Neural cell (in vitro differentiated cells): ENCODE measurements around the gene S100A2. TPM values are rescaled to one million over a fixed set of nuclear protein-coding genes. Genes with fewer than 3 reads are reported as not detected.

Source experiments
- H2AFZ ChIP-seq: fragments of 200-600, 300-800 bp; sonication (generic), shearing (Covaris generic); 2 replicates; pipeline ENCODE4 v1.6.0; 2014; ENCODE audit warnings: low read depth, mild to moderate bottlenecking, antibody characterized with exemption, low read length, moderate library complexity
- H3F3A ChIP-seq: fragments of 200-600 bp; shearing (Covaris generic); 2 replicates; pipeline ENCODE4 v1.6.1; 2016; ENCODE audit warnings: mild to moderate bottlenecking, moderate library complexity, mixed read lengths, antibody characterized with exemption, low read length; ENCODE audit not compliant: insufficient read depth, poor library complexity, severe bottlenecking
- H3K27ac ChIP-seq: fragments of 200-600, 300-800 bp; sonication (generic), shearing (Covaris generic); 2 replicates; pipeline ENCODE4 v1.5.1; 2014; ENCODE audit warnings: mild to moderate bottlenecking, low read length, moderate library complexity
- H3K27me3 ChIP-seq: fragments of 300-800, 200-600 bp; sonication (generic), shearing (Covaris generic); 2 replicates; pipeline ENCODE4 v1.6.0; 2014; ENCODE audit warnings: mild to moderate bottlenecking, low read depth, low read length, moderate library complexity; ENCODE audit not compliant: insufficient read depth
- H3K36me3 ChIP-seq: fragments of 300-800, 200-600 bp; sonication (generic), shearing (Covaris generic); 2 replicates; pipeline ENCODE4 v1.5.1; 2014; ENCODE audit warnings: mild to moderate bottlenecking, antibody characterized with exemption, low read length, moderate library complexity; ENCODE audit not compliant: insufficient read depth
- H3K4me2 ChIP-seq: fragments of 300-800, 200-600 bp; sonication (generic), shearing (Covaris generic); 2 replicates; pipeline ENCODE4 v1.6.0; 2014; ENCODE audit warnings: mild to moderate bottlenecking, low read length
- H3K4me3 ChIP-seq: fragments of 300-800, 200-600 bp; sonication (generic), shearing (Covaris generic); 2 replicates; pipeline ENCODE4 v1.5.1; 2014; ENCODE audit warnings: mild to moderate bottlenecking, low read length, moderate library complexity
- H3K79me2 ChIP-seq: fragments of 200-600 bp; shearing (Covaris generic); replicated peaks from 2 replicates; pipeline ENCODE4 v1.6.0; 2014; ENCODE audit warnings: mild to moderate bottlenecking, low read length, moderate library complexity; ENCODE audit not compliant: insufficient read depth
- H3K9ac ChIP-seq: fragments of 300-800, 200-600 bp; sonication (generic), shearing (Covaris generic); 2 replicates; pipeline ENCODE4 v1.6.1; 2016; ENCODE audit warnings: mild to moderate bottlenecking, low read length, mixed read lengths
- H3K9me2 ChIP-seq: fragments of 200-600 bp; shearing (Covaris generic); 2 replicates; pipeline ENCODE4 v1.6.1; 2016; ENCODE audit warnings: mild to moderate bottlenecking, low read length, mixed read lengths; ENCODE audit not compliant: insufficient read depth
- H3K9me3 ChIP-seq: fragments of 200-600, 300-800 bp; sonication (generic), shearing (Covaris generic); 2 replicates; pipeline ENCODE4 v1.6.1; 2016; ENCODE audit warnings: mild to moderate bottlenecking, mixed run types, low read length, moderate library complexity, mixed read lengths
- H4K20me1 ChIP-seq: fragments of 200-600 bp; shearing (Covaris generic); 2 replicates; pipeline ENCODE4 v1.6.1; 2016; ENCODE audit warnings: mild to moderate bottlenecking, mixed run types; ENCODE audit not compliant: insufficient read depth
- EP300 ChIP-seq: fragments of 450-650 bp; conservative IDR thresholded peaks from 2 replicates; pipeline ENCODE4 v1.6.1; 2014; ENCODE audit warnings: antibody characterized with exemption, mild to moderate bottlenecking, moderate library complexity; ENCODE audit not compliant: poor library complexity, severe bottlenecking
- EZH2 ChIP-seq: fragments of 200-600, 300-800 bp; shearing (Covaris generic), sonication (generic); IDR thresholded peaks from 2 replicates; pipeline ENCODE4 v1.6.1; 2014; ENCODE audit warnings: antibody characterized with exemption, low read length, borderline replicate concordance, mild to moderate bottlenecking; ENCODE audit not compliant: insufficient read depth, poor library complexity, severe bottlenecking
- MXI1 ChIP-seq: fragments of 450-650 bp; conservative IDR thresholded peaks from 2 replicates; pipeline ENCODE4 v1.6.1; 2014; ENCODE audit warnings: antibody characterized with exemption, mild to moderate bottlenecking; ENCODE audit not compliant: poor library complexity, severe bottlenecking
- POLR2AphosphoS5 ChIP-seq: IDR thresholded peaks from 2 replicates; pipeline ENCODE4 v1.6.1; 2012
- RAD21 ChIP-seq: fragments of 450-650 bp; conservative IDR thresholded peaks from 2 replicates; pipeline ENCODE4 v1.6.1; 2014; ENCODE audit warnings: antibody characterized with exemption, mild to moderate bottlenecking, moderate library complexity
- REST ChIP-seq: IDR thresholded peaks from 2 replicates; pipeline ENCODE4 v1.6.1; 2012; ENCODE audit warnings: borderline replicate concordance
- SMC3 ChIP-seq: fragments of 450-650 bp; conservative IDR thresholded peaks from 2 replicates; pipeline ENCODE4 v1.6.1; 2014; ENCODE audit warnings: antibody characterized with exemption, mild to moderate bottlenecking, moderate library complexity; ENCODE audit not compliant: poor library complexity
- TAF1 ChIP-seq: IDR thresholded peaks from 2 replicates; pipeline ENCODE4 v1.6.1; 2012; ENCODE audit warnings: low read depth
- polyA plus RNA-seq: library from polyadenylated mRNA; depleted of rRNA; stranded (reverse); fragments of >200 nt; gene quantifications from 2 replicates; pipeline ENCODE4 v1.2.3, GENCODE V29; 2014
- TF ChIP-seq, protein P1 (sequence below): fragments of 450-650 bp; IDR thresholded peaks from 2 replicates; pipeline ENCODE4 v1.5.1; 2014; ENCODE audit warnings: antibody characterized with exemption, mild to moderate bottlenecking, moderate library complexity; ENCODE audit not compliant: poor library complexity, severe bottlenecking

Gene S100A2
- polyA plus RNA-seq, 1 donor from 2014 or later, result not detected

- no peaks in the 10 kb centered on the region for H3F3A ChIP-seq
- no peak overlapping the region for H3K27ac ChIP-seq
- TF ChIP-seq SMC3 (no peak), TAF1 (no peak), REST (no peak), POLR2AphosphoS5 (no peak), RAD21 (no peak), EP300 (no peak), MXI1 (no peak), EZH2 (no peak)
- TF ChIP-seq, protein P1, sequence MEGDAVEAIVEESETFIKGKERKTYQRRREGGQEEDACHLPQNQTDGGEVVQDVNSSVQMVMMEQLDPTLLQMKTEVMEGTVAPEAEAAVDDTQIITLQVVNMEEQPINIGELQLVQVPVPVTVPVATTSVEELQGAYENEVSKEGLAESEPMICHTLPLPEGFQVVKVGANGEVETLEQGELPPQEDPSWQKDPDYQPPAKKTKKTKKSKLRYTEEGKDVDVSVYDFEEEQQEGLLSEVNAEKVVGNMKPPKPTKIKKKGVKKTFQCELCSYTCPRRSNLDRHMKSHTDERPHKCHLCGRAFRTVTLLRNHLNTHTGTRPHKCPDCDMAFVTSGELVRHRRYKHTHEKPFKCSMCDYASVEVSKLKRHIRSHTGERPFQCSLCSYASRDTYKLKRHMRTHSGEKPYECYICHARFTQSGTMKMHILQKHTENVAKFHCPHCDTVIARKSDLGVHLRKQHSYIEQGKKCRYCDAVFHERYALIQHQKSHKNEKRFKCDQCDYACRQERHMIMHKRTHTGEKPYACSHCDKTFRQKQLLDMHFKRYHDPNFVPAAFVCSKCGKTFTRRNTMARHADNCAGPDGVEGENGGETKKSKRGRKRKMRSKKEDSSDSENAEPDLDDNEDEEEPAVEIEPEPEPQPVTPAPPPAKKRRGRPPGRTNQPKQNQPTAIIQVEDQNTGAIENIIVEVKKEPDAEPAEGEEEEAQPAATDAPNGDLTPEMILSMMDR, result no peak
- no peaks in the 10 kb centered on the region for H3K9me2 ChIP-seq
- H3K4me3 ChIP-seq, result no peak overlapping the region
- no peak overlapping the region for H3K9ac ChIP-seq
- no peak overlapping the region for H3K4me2 ChIP-seq
- H4K20me1 ChIP-seq, result no peaks in the 10 kb centered on the region
- H3K79me2 ChIP-seq, result no peaks in the 10 kb centered on the region
- no peaks in the 10 kb centered on the region for H3K36me3 ChIP-seq
- no peaks in the 10 kb centered on the region for H3K9me3 ChIP-seq
- no peaks in the 10 kb centered on the region for H3K27me3 ChIP-seq
- no peak overlapping the region for H2AFZ ChIP-seq
Measured at GRCh38 chr1:153578936-153579335, 13.3 kb upstream of the S100A2 start.

DNA sequence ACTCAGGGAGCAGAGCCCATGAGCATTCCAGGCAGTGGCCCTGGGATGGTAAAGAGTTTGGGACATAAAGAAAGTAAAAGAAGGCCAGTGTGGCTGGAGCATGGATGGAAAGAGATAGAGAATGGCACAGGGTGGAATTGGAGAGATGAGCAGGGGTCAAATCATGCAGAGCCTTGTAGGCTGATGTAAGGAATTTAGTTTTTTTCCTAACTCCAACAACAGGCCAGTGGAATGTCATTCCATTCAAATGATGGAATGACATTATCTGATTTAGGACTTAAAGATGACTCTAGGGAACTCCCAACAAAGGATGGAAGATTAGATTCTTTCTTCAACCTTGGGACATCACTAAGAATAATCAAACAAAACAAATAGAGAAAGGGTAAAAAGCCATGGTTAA is 12.8 kb upstream of the S100A2 start:
- Histone ChIP-seq H3F3A (no peaks in the 10 kb centered on the region), H3K9me2 (no peaks in the 10 kb centered on the region), H2AFZ (no peak overlapping the region), H3K9ac (no peak overlapping the region), H4K20me1 (no peaks in the 10 kb centered on the region), H3K27me3 (no peaks in the 10 kb centered on the region), H3K4me3 (no peak overlapping the region), H3K27ac (no peak overlapping the region), H3K9me3 (no peaks in the 10 kb centered on the region), H3K79me2 (no peaks in the 10 kb centered on the region), H3K36me3 (no peaks in the 10 kb centered on the region), H3K4me2 (no peak overlapping the region)
- TF ChIP-seq, protein P1, result no peak
- TF ChIP-seq TAF1 (no peak), EP300 (no peak), EZH2 (no peak), SMC3 (no peak), REST (no peak), RAD21 (no peak), MXI1 (no peak), POLR2AphosphoS5 (no peak)
